Esophagus muscularis mucosa (tissue), 4 donors: ENCODE measurements around the gene MT1X. TPM values are rescaled to one million over a fixed set of nuclear protein-coding genes. Genes with fewer than 3 reads are reported as not detected.
A peak's percentile ranks its signal among the peaks of the same experiment; 100 is the strongest.

Experiments
- DNase-seq: peaks from one replicate; pipeline ENCODE4 v3.0.0-alpha.2; 2017; ENCODE audit errors: extremely low spot score
- H3K27ac ChIP-seq, 4 donors: fragments of 200-600 bp; sonication (generic); replicated peaks in 1 of 4; 1 replicate in 3 of 4; 2 replicates in 1 of 4; pipeline ENCODE4 v1.5.1; 2016 to 2019; ENCODE audit warnings: mild to moderate bottlenecking in 1 of 4
- H3K27me3 ChIP-seq, 4 donors: fragments of 200-600 bp; sonication (generic); one replicate each; pipeline versions ENCODE4 v1.5.1 to v1.6.0; 2016 to 2019
- H3K36me3 ChIP-seq, 4 donors: fragments of 200-600 bp; sonication (generic); one replicate each; pipeline ENCODE4 v1.5.1; 2016 to 2019
- H3K4me1 ChIP-seq, 4 donors: fragments of 200-600 bp; sonication (generic); one replicate each; pipeline ENCODE4 v1.5.1; 2016 to 2019
- H3K4me3 ChIP-seq, 4 donors: fragments of 200-600 bp; sonication (generic); 1 replicate in 2 of 4; 2 replicates in 2 of 4; pipeline ENCODE4 v1.5.1; 2016 to 2019; ENCODE audit warnings: mild to moderate bottlenecking in 4 of 4, moderate library complexity in 1 of 4
- H3K9me3 ChIP-seq, 4 donors: fragments of 200-600 bp; sonication (generic); 1 replicate in 3 of 4; 2 replicates in 1 of 4; pipeline ENCODE4 v1.5.1; 2016 to 2019
- CTCF ChIP-seq, 3 experiments: fragments of 200-600 bp in 2 of 3; fragments of 450-650 bp in 1 of 3; sonication (generic) in 2 of 3; IDR thresholded peaks; one replicate each; pipeline ENCODE4 v1.5.1; 2017 to 2019; ENCODE audit warnings: antibody characterized with exemption in 3 of 3, mild to moderate bottlenecking in 2 of 3, moderate library complexity in 1 of 3
- EP300 ChIP-seq: sonication (generic); formaldehyde crosslinking; IDR thresholded peaks from one replicate; pipeline ENCODE4 v1.6.1; 2017; ENCODE audit warnings: antibody characterized with exemption
- POLR2A ChIP-seq: fragments of 450-650 bp; IDR thresholded peaks from one replicate; pipeline ENCODE4 v1.6.1; 2017; ENCODE audit warnings: antibody characterized with exemption, moderate library complexity, mild to moderate bottlenecking, low read depth
- POLR2AphosphoS5 ChIP-seq, 2 donors: sonication (generic); formaldehyde crosslinking; IDR thresholded peaks; one replicate each; pipeline ENCODE4 v1.6.1; 2017; ENCODE audit warnings: antibody characterized with exemption in 2 of 2
- WGBS: methylation state at CpG from one replicate; pipeline ENCODE4 v1.1.5; 2018; 5-methylcytosine and 5-hydroxymethylcytosine counted together
- intact Hi-C: fragments of 100-400 bp; cut with DNase I; formaldehyde crosslinking; loops from one replicate; pipeline ENCODE4 v1.15.1; 2023
- total RNA-seq, 4 donors: library from RNA; depleted of rRNA; stranded (reverse); fragments of >200 nt; gene quantifications; one replicate each; pipeline versions ENCODE4 v1.1.0 to v1.2.1, GENCODE V29; 2016

MT1X gene
- total RNA-seq, 4 donors from 2014 or later: 283 to 1,221 (median 512) TPM

DNA sequence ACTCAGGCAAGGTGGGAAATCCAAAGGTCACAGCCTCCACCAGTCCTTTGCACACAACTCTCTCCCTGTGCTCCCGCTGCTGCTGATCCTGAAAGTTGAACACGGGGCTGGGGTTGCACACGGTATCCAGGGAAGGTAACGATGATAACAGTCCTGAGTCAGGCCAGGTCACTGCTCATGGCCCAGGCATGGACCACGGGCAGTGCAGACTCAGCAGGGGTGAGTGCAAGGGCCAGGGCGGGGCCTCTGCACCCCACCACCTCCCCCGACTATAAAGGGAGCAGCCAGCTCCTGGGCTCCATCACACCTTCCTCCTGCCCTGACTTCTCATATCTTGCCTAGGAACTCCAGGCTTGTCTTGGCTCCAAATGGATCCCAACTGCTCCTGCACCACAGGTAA, 30.7 kb upstream of the MT1X start, which contains the start of gene MT1B:
Gene MT1B (plus strand): TSS at position 301 of the 400 bp plus-strand sequence. CDS start 68 bp downstream, at position 369.
- H3K4me3 ChIP-seq: no peak within 1 kb of the TSS
- H3K27ac ChIP-seq: no peak within 1 kb of the TSS
- H3K36me3 ChIP-seq: no peaks in the 10 kb centered on the region
- no peak for DNase-seq
- peaks cover 0 to 44% (median 5%) of the 10 kb centered on the region in 4 donors for H3K27me3 ChIP-seq
- H3K4me1 ChIP-seq: no peaks in the 10 kb centered on the region
- no peak for TF ChIP-seq POLR2A
- TF ChIP-seq CTCF (IDR thresholded peaks at IDR 0.05): no peak
- TF ChIP-seq POLR2AphosphoS5 (IDR thresholded peaks at IDR 0.05): no peak
- no peak for TF ChIP-seq EP300
- H3K9me3 ChIP-seq: no peaks in the 10 kb centered on the region
- 100% methylated on average over 1 of the region's 7 CpGs for WGBS
- intact Hi-C loops: no loop called here

DNA sequence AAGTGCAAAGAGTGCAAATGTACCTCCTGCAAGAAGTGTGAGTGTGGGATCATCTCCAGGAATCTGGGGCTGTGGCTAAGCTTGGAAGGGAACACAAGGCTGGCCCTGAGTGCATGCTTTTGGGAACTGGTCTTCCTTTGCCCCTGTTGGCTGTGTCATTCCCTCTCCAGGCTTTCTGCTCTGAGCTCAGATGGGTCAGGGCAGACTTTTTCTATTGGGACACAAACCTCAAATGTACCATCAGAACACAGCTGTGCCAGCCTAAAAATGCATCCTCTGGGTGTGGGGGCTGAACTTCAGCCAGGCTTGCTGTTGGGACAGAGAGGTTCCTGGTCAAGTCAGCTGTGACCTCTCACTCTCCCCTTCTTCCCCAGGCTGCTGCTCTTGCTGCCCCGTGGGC, 29.7 kb upstream of the MT1X start:
- DNase-seq: no peak
- H3K27ac ChIP-seq: no peak overlapping the region
- peaks cover 4 to 5% (median 5%) of the 10 kb centered on the region in 4 donors for H3K4me1 ChIP-seq
- no peak overlapping the region for H3K4me3 ChIP-seq
- no peaks in the 10 kb centered on the region for H3K9me3 ChIP-seq
- peaks cover 0 to 39% (median 6%) of the 10 kb centered on the region in 4 donors for H3K27me3 ChIP-seq
- WGBS: 44% methylated on average over 1 of the region's 1 CpG
- TF ChIP-seq CTCF (IDR thresholded peaks at IDR 0.05) (no peak), POLR2A (no peak), EP300 (no peak), POLR2AphosphoS5 (IDR thresholded peaks at IDR 0.05) (no peak)
- H3K36me3 ChIP-seq: no peaks in the 10 kb centered on the region
- intact Hi-C loops: no loop called here

DNA sequence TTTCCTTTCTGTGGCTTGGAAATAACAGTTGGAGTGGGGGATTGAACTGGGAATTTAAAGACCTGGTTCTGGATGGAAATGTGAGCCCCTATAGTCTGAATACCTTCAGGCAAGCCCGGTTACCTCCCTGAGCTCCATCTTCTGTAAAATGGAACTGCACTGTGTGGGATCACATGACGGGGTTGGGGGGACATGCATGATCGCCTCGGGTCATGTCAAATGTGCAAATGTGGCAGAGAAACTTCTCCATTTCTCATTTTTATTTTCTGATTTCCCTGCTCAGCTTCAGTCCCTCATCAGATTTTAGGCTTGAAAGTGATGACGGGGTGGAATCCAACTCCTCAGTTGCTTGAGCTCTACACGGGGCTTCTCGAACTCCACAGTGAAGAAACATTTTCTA, 29.1 kb upstream of the MT1X start:
- 76% methylated on average over 7 of the region's 7 CpGs for WGBS

GRCh38 chr16:56657555-56658326, 24.5 kb upstream of the MT1X start, which contains the start of gene MT1F:
TSS of gene MT1F (plus strand) at chr16:56657959. CDS start at chr16:56658059, 100 bp downstream.
- Histone ChIP-seq H3K27ac (peak within 1 kb of the TSS; percentile 10 to 60 (median 32)), H3K4me1 (peaks cover 17 to 21% (median 20%) of the 10 kb centered on the region in 4 donors), H3K9me3 (no peaks in the 10 kb centered on the region), H3K36me3 (no peaks in the 10 kb centered on the region), H3K27me3 (peaks cover 0 to 56% (median 21%) of the 10 kb centered on the region in 4 donors), H3K4me3 (peak within 1 kb of the TSS; percentile 48 to 67 (median 52))
- intact Hi-C loops: no loop called here
- no peak for DNase-seq
- TF ChIP-seq CTCF (IDR thresholded peaks at IDR 0.05) (no peak), POLR2AphosphoS5 (IDR thresholded peaks at IDR 0.05) (peak; percentile 43 to 56)
- 4% methylated on average over 20 of the region's 46 CpGs for WGBS

More for the DNA sequence above, 29.1 kb upstream of the MT1X start:
- no peak overlapping the region for H3K4me3 ChIP-seq
- H3K9me3 ChIP-seq: no peaks in the 10 kb centered on the region
- TF ChIP-seq POLR2A (no peak), CTCF (IDR thresholded peaks at IDR 0.05) (no peak)
- H3K36me3 ChIP-seq: no peaks in the 10 kb centered on the region
- intact Hi-C loops: no loop called here
- H3K27ac ChIP-seq: no peak overlapping the region
- peaks cover 10 to 11% (median 11%) of the 10 kb centered on the region in 4 donors for H3K4me1 ChIP-seq
- peaks cover 0 to 39% (median 9%) of the 10 kb centered on the region in 4 donors for H3K27me3 ChIP-seq
- DNase-seq: no peak
